GM18858 (cell line): ENCODE data around the gene NNT.
A peak's percentile ranks its signal among the peaks of the same experiment; 100 is the strongest.
"Not testable (repeated sequence)": the region's sequence is repeated elsewhere in the genome, so short reads cannot be mapped to it uniquely, and the experiment has no call there.

Source experiments
- ATAC-seq: cut with Tn5 transposase; IDR thresholded peaks from one replicate; pipeline ENCODE4 v1.9.1; 2021; ENCODE audit not compliant: unreplicated experiment

The NNT gene

GRCh38 chr5:43602461-43603343 lies at the start of gene NNT:
Gene NNT, plus strand, starts transcription at chr5:43603180. Its CDS starts 6,016 bp downstream, at chr5:43609196.
- peak; percentile 67 for ATAC-seq

GRCh38 chr5:43553381-43553780 lies 49.6 kb upstream of the NNT start:
- ATAC-seq: no peak

GRCh38 chr5:43554497-43554896 lies 48.5 kb upstream of the NNT start:
- no peak for ATAC-seq

GRCh38 chr5:43555895-43556606 lies 46.9 kb upstream of the NNT start:
- no peak for ATAC-seq

GRCh38 chr5:43556607-43556856 lies 46.4 kb upstream of the NNT start:
- not testable (repeated sequence) for ATAC-seq

- peak; percentile 88 for ATAC-seq
These were observed 46.0 kb upstream of the NNT start, which contains the start of gene PAIP1 for GRCh38 chr5:43556857-43557542. Gene PAIP1, minus strand, starts transcription at chr5:43557077. Its CDS starts 231 bp downstream, at chr5:43556846.

GRCh38 chr5:43560128-43560527 lies 42.9 kb upstream of the NNT start:
- ATAC-seq: no peak

GRCh38 chr5:43561356-43561755 lies 41.6 kb upstream of the NNT start:
- ATAC-seq: no peak

- no peak for ATAC-seq
These were observed 39.7 kb upstream of the NNT start for GRCh38 chr5:43563321-43563720.

GRCh38 chr5:43564289-43564850 lies 38.6 kb upstream of the NNT start:
- no peak for ATAC-seq

- ATAC-seq: no peak
These were observed 37.9 kb upstream of the NNT start for GRCh38 chr5:43565043-43565442.

- ATAC-seq: peak; percentile 41
These were observed 35.0 kb upstream of the NNT start for GRCh38 chr5:43567967-43568366.

GRCh38 chr5:43569236-43569746 lies 33.7 kb upstream of the NNT start:
- ATAC-seq: no peak

GRCh38 chr5:43570450-43571158 lies 32.4 kb upstream of the NNT start:
- ATAC-seq: no peak

- ATAC-seq: no peak
These were observed 31.7 kb upstream of the NNT start for GRCh38 chr5:43571237-43571636.

- no peak for ATAC-seq
These were observed 30.6 kb upstream of the NNT start for GRCh38 chr5:43572357-43572756.

GRCh38 chr5:43573058-43573457 lies 29.9 kb upstream of the NNT start:
- ATAC-seq: no peak

GRCh38 chr5:43580402-43581210 lies 22.4 kb upstream of the NNT start:
- not testable (repeated sequence) for ATAC-seq

- ATAC-seq: no peak
These were observed 21.6 kb upstream of the NNT start for GRCh38 chr5:43581398-43581797.
